Activated CD4-positive, alpha-beta T cell treated with anti-CD3 and anti-CD28 coated beads, Interleukin-2, amount 50 U/mL, for 24 hours (primary cell): ENCODE results near the gene GSTM4.

ENCODE experiments used
- DNase-seq, 2 donors: peaks; one replicate each; pipeline ENCODE4 v3.0.0-alpha.2; 2020; ENCODE audit warnings: low read depth in 1 of 2, low spot score in 1 of 2

The GSTM4 gene

GRCh38 chr1:109624201-109625010 lies 31.5 kb upstream of the GSTM4 start:
- DNase-seq: no peak

DNA sequence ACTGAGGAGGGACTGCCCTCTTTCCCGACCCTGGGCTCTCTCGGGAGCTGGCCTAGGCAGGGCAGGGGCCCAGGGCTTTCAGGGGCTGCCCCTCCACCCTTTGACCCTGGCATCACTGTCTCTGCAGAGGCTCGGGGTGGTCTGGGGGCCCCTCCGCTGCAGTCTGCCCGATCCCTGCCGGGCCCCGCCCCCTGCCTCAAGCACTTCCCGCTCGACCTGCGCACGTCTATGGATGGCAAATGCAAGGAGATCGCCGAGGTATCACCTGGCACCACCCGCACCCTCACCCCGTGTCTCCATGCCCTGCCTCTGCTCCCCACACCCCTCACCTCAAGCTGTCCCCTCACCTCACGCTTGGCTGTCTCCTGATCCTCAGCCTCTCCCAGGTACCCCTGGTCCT lies 30.7 kb upstream of the GSTM4 start:
- DNase-seq: no peak

- no peak for DNase-seq
Observed at GRCh38 chr1:109625601-109626560, 30.0 kb upstream of the GSTM4 start.

DNA sequence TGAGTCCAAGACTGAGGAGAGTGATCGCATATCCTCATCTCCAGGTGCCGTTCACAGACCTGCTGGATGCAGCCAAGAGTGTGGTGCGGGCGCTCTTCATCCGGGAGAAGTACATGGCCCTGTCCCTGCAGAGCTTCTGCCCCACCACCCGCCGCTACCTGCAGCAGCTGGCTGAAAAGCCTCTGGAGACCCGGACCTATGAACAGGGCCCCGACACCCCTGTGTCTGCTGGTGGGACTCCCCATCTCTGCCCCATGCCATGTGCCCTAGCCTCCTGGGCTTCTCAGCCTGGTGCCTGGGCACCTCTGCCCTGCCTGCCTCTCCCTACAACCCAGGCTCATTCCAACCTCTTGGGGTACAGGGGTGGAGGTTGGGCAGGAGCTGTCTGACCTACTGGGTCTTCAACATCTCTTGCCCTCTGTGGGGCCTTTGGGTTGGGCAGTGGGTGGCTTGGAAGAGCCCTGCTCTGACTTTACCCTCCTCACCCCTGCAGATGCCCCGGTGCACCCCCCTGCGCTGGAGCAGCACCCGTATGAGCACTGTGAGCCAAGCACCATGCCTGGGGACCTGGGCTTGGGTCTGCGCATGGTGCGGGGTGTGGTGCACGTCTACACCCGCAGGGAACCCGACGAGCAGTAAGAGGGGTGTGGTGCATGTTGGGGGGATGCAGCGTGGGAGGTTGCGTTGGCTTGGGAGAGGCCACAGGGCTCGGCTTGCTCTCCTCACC lies 29.1 kb upstream of the GSTM4 start:
- no peak for DNase-seq

GRCh38 chr1:109627692-109628399 lies 28.1 kb upstream of the GSTM4 start:
- DNase-seq: no peak

DNA sequence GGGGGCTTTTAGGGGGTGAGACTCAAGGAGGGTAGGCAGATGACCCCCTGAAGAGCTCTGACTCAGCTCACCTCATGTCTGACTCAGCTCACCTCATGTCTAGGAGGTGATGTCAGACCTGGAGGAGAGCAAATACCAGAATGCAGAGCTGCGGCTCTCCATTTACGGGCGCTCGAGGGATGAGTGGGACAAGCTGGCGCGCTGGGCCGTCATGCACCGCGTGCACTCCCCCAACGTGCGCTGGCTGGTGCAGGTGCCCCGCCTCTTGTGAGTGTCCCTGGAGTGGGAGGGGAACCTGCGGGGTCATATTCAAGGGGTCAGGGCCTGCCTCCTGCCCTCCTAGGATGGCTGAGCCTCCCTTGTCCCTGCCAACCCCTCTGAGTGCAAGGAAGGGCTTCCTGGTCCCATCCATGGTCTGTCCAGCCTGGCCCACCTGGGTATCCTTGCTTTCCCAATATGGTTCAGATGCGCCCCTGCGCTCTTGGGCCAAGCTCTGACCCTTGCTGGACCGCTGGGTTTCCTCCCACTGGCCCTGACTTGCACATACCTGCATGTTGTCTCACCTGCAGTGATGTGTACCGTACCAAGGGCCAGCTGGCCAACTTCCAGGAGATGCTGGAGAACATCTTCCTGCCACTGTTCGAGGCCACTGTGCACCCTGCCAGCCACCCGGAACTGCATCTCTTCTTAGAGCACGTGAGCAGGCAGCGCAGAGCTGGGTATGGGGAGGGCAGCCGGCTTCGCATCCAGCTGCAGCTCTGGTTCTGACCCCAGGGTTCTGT lies 27.2 kb upstream of the GSTM4 start:
- DNase-seq: no peak

GRCh38 chr1:109629372-109630030 lies 26.4 kb upstream of the GSTM4 start:
- no peak for DNase-seq

DNA sequence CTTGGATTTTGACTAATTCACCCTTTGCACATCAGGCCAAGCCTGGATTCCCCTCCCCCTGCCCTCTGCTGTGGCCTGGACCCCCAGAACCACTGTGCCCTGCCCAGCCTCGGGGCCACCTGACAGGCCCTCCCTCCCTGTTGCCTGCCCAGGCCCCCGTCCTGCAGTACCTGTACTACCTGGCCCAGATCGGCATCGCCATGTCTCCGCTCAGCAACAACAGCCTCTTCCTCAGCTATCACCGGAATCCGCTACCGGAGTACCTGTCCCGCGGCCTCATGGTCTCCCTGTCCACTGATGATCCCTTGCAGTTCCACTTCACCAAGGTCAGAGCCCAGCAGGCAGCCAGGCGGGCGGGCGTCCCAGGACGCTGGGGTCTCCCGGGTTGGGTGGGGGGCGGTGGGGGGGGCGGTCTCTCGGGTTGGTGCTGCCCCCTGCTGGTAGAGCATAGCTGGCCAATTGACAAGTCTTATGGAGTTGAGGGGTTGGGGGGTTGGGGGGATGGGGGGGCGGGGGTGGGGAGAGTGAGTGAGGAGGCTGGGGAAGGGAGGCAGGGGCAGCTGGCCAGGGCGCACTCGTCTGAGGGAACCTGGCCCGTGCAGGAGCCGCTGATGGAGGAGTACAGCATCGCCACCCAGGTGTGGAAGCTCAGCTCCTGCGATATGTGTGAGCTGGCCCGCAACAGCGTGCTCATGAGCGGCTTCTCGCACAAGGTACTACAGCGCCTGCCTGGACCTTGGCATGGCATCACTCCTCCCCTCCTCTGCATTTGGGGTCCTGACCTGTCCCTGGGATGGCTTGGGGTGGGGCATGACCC lies 25.6 kb upstream of the GSTM4 start:
- DNase-seq: no peak

- no peak for DNase-seq
Observed at GRCh38 chr1:109630898-109631512, 24.9 kb upstream of the GSTM4 start.

DNA sequence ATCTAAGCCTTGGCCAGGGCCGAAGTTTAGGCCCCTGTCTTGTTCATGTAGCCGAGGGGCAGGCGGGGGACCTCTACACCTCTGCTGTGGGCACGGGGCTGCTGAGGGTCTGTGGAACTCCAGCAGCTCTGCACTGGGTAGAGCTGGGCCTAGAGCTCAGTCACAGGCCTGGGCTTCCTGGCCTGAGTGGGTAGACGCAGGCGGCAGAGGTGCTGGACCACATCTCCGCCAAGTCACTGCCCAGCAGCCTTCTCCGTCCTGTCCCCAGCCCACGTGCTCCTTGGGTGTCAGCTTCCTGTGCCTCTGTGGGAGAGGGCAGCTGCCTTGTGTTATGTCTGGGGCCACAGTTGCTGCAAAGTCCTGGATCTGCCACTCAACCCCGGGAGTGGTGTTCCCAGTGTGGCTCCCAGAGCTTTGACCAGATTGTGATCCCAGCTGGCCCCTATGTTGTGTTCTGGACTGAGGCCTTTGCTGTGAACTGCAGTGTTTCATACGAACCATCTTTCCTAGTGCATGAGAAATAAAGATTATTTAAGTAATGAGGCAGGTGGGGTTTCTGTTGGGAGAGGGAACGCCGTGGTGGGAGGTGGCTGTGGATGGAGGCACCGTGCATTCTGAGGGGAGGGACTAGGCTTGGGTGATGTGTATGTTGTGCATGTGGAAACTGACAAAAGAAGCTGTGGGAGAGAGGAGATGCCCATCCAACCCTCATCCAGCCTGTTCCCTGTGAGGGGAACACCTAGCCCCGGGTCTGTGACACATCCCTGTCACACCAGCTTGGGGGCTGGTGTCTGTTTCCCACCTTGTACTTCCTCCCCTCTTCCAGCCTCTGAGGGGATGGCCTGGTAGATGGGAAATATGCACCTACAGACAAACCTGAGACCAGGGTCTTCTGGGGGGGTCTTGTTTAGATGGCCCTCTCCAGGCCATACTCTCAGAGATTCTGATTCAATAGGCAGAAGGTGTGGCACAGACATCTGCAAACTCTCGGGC lies 24.1 kb upstream of the GSTM4 start:
- no peak for DNase-seq

DNA sequence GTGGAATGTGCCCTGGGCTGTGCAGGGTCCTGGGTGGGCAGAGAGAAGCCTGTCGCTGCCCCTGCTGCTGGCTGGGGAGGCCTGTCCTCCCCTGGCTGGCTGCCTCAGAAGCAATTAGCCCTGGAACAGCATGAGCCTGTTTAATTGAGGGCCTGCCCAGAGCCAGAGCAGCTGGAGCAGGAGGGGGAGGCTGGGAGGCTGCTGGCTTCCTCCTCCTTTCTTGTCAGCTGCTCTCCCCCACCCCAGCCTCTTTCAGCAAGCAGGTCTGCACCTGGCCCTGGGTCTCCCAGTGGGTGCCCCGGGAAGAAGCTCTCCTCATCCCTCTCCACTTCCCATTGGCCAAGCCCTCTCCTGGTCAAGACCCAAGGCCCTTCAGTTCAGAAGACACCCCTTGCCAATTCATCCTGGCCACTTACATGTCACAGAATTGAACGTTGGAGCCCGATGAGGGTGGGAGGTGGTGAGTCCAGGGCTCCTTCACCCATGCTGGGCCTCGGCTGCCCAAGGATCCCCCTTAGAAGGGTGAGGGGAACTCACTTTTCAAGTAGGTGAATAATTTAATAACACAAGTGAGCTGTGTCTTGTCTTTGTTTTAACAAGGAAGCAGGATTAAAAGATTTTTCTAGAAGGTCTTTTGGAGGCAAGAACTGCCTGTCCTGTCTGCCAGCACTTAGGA lies 23.1 kb upstream of the GSTM4 start:
- DNase-seq: no peak

DNA sequence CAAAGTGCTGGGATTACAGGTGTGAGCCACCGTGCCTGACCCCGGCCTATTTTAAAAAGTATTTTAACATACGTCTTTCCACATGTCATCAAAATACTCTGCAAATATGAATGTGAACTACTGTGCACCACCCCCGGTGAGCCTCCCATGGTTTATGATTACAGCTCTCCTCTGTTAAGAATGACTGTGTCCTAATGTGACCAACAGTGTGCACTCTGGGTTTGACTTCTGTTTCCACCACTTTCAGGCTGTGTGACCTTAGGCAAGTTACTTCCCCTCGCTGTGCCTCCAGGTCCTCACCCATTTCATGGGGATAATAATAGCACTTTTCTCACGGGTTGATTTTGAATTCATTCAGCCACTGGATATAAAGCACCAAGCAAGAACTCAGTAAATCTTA lies 21.6 kb upstream of the GSTM4 start:
- no peak for DNase-seq

GRCh38 chr1:109634771-109635750 lies 20.8 kb upstream of the GSTM4 start:
- DNase-seq: no peak

DNA sequence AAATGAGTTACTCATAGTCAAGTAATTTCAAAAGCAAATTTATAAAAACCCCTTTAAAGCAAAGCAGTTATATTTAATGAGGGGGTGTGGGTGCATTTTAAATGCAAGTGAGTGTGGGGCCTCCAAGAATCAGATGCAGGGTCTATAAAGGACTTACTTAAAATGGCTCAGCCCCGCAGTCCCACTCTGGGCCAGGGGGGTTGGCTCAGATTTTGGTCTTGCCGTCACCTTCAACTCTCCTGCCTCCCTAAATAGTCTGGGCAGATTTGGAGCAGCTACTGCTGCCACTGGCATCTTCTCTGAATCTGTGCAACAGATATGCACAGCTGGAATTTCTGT lies 20.1 kb upstream of the GSTM4 start:
- no peak for DNase-seq

- DNase-seq: no peak
Observed at GRCh38 chr1:109636201-109636952, 19.5 kb upstream of the GSTM4 start.
